CD4-positive, alpha-beta T cell treated with Interleukin-15 for 4 hours (primary cell): Measurements from ENCODE around the gene GRIPAP1.
"Not testable (repeated sequence)": the region's sequence is repeated elsewhere in the genome, so short reads cannot be mapped to it uniquely, and the experiment has no call there.

ENCODE experiments used
- DNase-seq: peaks from one replicate; pipeline ENCODE4 v3.0.0-alpha.2; 2020; ENCODE audit warnings: low spot score

The GRIPAP1 gene

GRCh38 chrX:48997455-48997854 is 4.6 kb downstream of the GRIPAP1 start:
- DNase-seq: no peak

DNA sequence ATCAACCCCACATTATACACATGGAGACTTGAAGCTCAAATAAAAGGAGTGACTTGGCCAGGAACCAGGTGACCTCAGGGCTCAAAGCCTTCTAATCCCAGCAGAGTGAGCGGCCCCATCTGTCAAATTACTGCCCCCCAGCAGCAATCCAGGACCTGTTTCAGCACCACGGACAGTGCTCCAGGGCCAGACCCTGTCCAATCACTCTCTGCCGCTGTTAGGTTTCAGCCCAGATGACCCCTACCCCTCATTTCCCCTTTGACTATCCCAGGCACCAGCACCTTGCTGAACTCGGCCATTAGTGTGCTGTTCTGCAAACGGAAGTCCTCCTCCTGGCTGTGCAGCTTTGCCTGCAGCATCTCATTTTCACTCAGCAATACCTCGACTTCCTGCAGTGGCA is 5.1 kb downstream of the GRIPAP1 start:
- no peak for DNase-seq

- DNase-seq: no peak
Observed at GRCh38 chrX:48992341-48992740, 9.7 kb downstream of the GRIPAP1 start.

DNA sequence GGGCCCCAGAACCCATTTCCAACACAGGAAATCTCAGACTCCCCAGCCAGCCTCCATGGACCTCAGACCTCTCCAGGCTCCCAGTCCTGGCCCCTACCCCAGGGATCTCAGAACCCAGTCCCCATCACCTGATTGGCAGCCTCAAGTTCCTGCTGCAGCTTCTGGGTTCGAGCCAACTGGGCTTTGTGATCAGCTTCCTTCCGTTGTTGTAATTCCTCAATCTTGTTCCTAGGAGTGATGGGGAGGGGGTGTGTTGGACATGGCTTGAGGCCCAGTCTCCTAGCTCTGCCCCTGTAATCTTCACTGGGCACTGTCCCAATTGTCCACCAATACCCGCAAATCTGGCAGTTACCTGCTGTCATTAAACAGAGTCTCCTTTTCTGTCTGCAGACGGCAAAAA is 12.6 kb downstream of the GRIPAP1 start:
- no peak for DNase-seq

DNA sequence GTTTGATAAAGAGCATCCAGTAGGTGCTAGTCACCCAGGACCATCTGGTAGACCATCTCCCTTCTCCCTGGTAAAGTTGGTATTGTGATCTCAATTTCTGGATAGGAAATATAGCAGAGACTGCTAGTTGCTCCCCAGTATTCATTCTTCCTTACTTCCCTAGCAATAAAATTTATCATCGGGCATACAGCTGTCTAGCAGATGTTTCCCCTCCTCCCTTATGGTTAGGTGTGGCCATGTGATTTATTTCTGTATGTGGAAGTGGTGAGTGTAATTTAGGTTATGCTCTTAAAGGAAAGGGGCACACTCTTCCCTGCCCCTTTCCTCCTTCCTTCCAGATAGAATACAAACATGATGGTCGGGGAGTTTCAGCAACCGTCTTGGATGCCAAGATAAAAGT is 18.2 kb downstream of the GRIPAP1 start:
- DNase-seq: no peak

GRCh38 chrX:48983081-48983480 is 19.0 kb downstream of the GRIPAP1 start:
- DNase-seq: no peak

GRCh38 chrX:48981178-48981577 is 20.9 kb downstream of the GRIPAP1 start:
- DNase-seq: no peak

- DNase-seq: not testable (repeated sequence)
Observed at GRCh38 chrX:48980341-48980740, 21.7 kb downstream of the GRIPAP1 start.

DNA sequence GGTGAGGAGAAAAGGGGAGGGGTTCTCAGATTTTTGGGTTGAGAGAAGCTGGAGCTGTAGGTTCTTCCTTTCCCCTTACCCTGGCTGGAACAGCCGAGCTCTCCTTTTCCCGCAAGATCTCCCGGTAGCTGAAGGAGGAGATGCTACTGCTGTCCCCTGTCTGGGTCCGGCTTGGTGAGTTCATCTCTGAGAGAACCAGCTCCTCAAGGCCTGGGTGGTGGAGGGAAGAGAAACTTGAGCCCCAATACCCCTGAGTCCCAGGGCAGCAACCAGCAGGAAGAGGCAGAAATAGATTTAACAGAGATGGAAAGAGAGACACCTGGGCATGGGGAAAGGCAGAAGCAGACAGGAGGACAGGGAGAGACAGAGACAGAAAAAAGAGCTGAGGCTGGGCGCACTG is 23.8 kb downstream of the GRIPAP1 start:
- DNase-seq: no peak

DNA sequence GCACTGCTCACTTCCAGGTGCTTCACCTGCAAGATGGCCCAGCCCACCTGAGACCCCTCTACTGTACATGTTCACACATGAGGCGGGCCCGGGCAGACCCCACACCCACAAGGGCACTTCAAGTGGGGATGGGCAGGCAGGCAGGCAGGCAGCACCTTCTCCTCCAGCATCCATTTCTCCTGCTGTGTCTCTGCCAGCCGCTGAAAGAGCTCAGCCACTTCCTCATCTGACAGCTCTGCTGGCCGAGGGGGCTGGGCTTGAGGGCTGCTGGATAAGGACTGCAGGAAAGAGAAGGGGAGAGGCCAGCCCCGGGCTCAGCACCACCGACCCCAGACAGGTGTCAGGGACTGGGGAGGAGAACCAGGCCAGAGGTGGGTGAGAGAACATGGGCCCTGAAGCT is 26.0 kb downstream of the GRIPAP1 start:
- DNase-seq: no peak

- no peak for DNase-seq
Observed at GRCh38 chrX:48975541-48975940, 26.5 kb downstream of the GRIPAP1 start.

DNA sequence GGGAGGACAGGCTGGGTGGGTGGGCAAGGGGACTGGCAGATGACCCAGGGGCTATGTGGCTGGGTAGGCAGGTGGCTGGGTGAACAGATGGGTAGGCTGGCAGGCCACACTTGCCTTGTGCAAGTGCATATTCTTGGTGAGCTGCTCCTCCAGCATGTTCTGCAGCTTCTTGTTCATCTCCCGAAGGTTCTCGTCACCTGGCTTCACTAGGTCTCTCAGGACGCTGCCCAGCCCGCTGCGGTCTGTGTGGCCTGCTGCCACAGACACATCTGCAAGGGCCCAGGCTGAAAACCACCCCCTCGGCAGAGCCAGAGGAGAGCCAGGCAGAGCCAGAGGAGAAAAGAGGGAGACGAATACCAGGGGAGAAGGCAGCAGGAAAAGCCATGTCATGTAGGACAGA is 27.0 kb downstream of the GRIPAP1 start:
- no peak for DNase-seq

DNA sequence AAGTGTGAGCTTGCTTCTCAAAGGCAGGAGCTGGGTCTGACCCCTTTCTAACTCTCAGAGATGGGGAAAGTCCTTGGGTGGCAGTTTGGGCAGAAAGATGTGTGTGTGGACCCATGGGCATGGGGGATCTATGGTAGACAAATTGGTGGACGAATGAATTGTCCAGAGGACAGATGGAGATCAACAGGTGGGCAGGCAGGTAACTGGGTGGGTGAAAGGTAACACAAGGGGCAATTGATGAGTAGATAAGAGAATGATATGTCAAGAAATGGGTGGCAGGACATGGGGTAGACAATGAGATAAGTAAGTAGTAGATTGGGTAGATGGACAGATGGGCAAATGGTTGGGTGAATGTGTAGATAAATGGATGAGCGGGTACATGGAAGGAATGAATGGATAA is 27.5 kb downstream of the GRIPAP1 start:
- DNase-seq: no peak

DNA sequence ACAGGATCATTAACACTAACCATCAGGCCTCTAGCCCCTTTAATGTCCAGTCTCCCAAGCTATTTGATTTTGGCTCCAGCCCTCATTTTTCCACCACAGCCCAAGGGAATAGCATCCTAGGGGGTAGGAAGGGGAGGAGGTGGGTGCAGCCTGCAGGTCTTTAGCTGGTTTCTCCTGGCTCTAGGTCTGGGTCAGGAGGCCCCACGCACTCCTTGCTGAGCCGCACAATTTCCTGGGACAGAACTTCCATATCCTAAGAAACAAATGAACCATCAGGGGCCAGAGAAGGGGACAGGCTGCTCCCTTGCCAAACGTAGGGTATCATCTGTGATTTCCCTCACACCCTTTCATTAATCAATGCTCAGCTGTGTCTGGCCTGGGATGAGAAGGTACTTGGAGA is 28.0 kb downstream of the GRIPAP1 start:
- no peak for DNase-seq

- DNase-seq: peak; percentile 32
Observed at GRCh38 chrX:48972220-48973164, 29.6 kb downstream of the GRIPAP1 start.

- no peak for DNase-seq
Observed at GRCh38 chrX:48971249-48972219, 30.5 kb downstream of the GRIPAP1 start, which contains the start of gene KCND1. Gene KCND1, minus strand, starts transcription at chrX:48971844. Its CDS starts 1,573 bp downstream, at chrX:48970271.

GRCh38 chrX:48969471-48969870 is 32.6 kb downstream of the GRIPAP1 start:
- no peak for DNase-seq

DNA sequence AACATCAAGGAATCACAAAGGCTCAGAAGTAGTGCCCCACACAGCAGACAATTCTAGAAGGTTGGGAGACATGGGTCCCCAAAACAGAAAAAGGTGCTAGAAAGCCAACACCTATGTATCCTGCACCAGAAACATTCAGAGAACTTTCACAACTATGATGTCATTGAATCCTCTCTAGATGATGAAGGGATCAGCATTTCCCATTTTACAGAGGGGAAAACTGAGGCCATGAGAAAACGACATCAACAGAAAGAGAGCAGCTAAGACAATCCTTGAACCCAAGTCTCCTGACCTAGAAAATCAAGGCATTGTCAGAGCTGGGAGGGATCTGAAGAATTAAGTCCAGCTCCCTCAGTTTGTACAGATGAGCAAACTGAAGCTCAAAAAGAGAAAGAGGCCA is 33.7 kb downstream of the GRIPAP1 start:
- DNase-seq: no peak

- DNase-seq: no peak
Observed at GRCh38 chrX:48966796-48967579, 35.1 kb downstream of the GRIPAP1 start.

- no peak for DNase-seq
Observed at GRCh38 chrX:48965959-48966358, 36.1 kb downstream of the GRIPAP1 start.

DNA sequence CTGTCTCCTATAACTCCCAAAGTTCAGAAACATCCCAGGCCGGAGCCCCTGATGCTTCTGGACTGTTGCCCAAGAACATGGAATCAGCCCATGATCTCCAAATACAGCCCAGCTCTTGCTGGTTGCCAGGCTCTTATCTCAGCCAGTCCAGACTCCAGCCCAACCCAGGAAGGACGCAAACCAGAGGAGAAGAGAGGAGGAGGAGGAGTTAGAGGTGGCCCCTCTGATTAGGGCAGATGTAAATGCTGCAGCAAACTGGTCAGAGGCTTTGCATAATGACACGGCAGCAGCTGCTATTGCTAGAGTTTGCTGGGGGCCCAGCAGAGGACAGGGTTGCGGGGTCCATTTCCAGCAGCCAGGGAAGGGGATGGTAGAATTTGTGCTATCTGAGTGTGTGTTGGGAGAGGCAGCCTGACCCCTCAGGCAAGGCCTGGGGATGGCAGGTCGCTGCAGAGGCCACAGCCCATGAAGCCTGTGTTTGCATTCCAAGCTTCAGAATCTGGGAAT is 40.4 kb downstream of the GRIPAP1 start:
- DNase-seq: no peak

DNA sequence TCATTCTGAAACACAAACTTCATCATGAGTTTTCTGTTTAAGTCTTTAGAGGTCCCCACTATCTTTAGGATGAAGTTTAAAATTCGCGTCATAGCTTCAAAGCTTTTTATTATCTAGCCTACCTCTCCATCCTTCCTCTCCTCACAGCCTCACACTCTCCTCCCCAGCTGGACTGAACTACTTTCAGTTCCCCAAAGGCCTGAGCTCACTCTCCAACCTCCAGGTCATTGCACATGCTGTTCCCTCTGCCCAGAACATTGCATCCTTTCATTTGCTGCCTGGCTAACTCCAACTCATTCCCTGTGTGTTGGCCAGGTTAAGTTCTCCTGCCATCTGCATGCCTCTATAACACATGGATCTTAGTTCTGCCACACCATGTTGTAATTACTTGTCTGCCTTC is 41.8 kb downstream of the GRIPAP1 start:
- no peak for DNase-seq
